Fibroblast of skin of left biceps (primary cell): ENCODE measurements around the gene ZNF138.
"Not testable (repeated sequence)": the region's sequence is repeated elsewhere in the genome, so short reads cannot be mapped to it uniquely, and the experiment has no call there.

Experiments used
- DNase-seq, 2 experiments: peaks; one replicate each; pipeline ENCODE4 v3.0.0-alpha.2; 2013; ENCODE audit warnings: low read depth in 2 of 2

The ZNF138 gene

GRCh38 chr7:64794171-64794844 lies at the start of gene ZNF138:
ZNF138 (plus strand) TSS chr7:64794428; CDS start chr7:64794569, 141 bp downstream.
- DNase-seq = peak; percentile 78

- no peak for DNase-seq
Measured at GRCh38 chr7:64744680-64745079, 49.5 kb upstream of the ZNF138 start.

GRCh38 chr7:64747802-64748201 lies 46.4 kb upstream of the ZNF138 start:
- no peak for DNase-seq

GRCh38 chr7:64753032-64753431 lies 41.2 kb upstream of the ZNF138 start:
- no peak for DNase-seq

GRCh38 chr7:64755865-64756264 lies 38.4 kb upstream of the ZNF138 start:
- no peak for DNase-seq

GRCh38 chr7:64758151-64758550 lies 36.1 kb upstream of the ZNF138 start:
- DNase-seq = no peak

- no peak for DNase-seq
Measured at GRCh38 chr7:64768824-64769223, 25.4 kb upstream of the ZNF138 start.

GRCh38 chr7:64774204-64774842 lies 19.9 kb upstream of the ZNF138 start:
- no peak for DNase-seq

- no peak for DNase-seq
Measured at GRCh38 chr7:64775289-64775688, 18.9 kb upstream of the ZNF138 start.

GRCh38 chr7:64784842-64785241 lies 9.4 kb upstream of the ZNF138 start:
- not testable (repeated sequence) for DNase-seq

- DNase-seq = no peak
Measured at GRCh38 chr7:64787295-64787694, 6.9 kb upstream of the ZNF138 start.

- not testable (repeated sequence) for DNase-seq
Measured at GRCh38 chr7:64789241-64789640, 5.0 kb upstream of the ZNF138 start.

GRCh38 chr7:64793106-64793755 lies 997 bp upstream of the ZNF138 start:
- no peak for DNase-seq

- no peak for DNase-seq
Measured at GRCh38 chr7:64795176-64795575, 948 bp downstream of the ZNF138 start.

- DNase-seq = not testable (repeated sequence)
Measured at GRCh38 chr7:64799169-64799568, 4.9 kb downstream of the ZNF138 start.

- DNase-seq = no peak
Measured at GRCh38 chr7:64802699-64803098, 8.5 kb downstream of the ZNF138 start.

- DNase-seq = no peak
Measured at GRCh38 chr7:64807731-64808365, 13.6 kb downstream of the ZNF138 start.

- no peak for DNase-seq
Measured at GRCh38 chr7:64811767-64812166, 17.5 kb downstream of the ZNF138 start.

GRCh38 chr7:64830926-64831325 lies 36.7 kb downstream of the ZNF138 start:
- DNase-seq = no peak

- DNase-seq = no peak
Measured at GRCh38 chr7:64832136-64832535, 37.9 kb downstream of the ZNF138 start.

GRCh38 chr7:64834989-64835388 lies 40.8 kb downstream of the ZNF138 start:
- no peak for DNase-seq

- not testable (repeated sequence) for DNase-seq
Measured at GRCh38 chr7:64835856-64836255, 41.6 kb downstream of the ZNF138 start.
